SU-DHL-6 (cell line): ENCODE data around the gene PPP6C.
"Not testable (repeated sequence)": the region's sequence is repeated elsewhere in the genome, so short reads cannot be mapped to it uniquely, and the experiment has no call there.

Experiments
- H2AFZ ChIP-seq: fragments of 200-600 bp; sonication (generic); 2 replicates; pipeline ENCODE4 v1.6.1; 2014; ENCODE audit warnings: low read depth, mild to moderate bottlenecking, moderate library complexity, mixed read lengths, antibody characterized with exemption, low read length; ENCODE audit not compliant: severe bottlenecking
- H3F3A ChIP-seq: fragments of 200-600 bp; shearing (Covaris generic); 2 replicates; pipeline ENCODE4 v1.6.0; 2016; ENCODE audit warnings: antibody characterized with exemption, mild to moderate bottlenecking; ENCODE audit not compliant: insufficient read depth
- H3K27ac ChIP-seq: fragments of 200-600 bp; sonication (generic); 2 replicates; pipeline ENCODE4 v1.5.1; 2016; ENCODE audit warnings: low read depth, mild to moderate bottlenecking, low read length, moderate library complexity, mixed read lengths
- H3K27me3 ChIP-seq: fragments of 200-600 bp; sonication (generic), shearing (Covaris generic); 2 replicates; pipeline ENCODE4 v1.6.0; 2014; ENCODE audit warnings: mild to moderate bottlenecking, low read length
- H3K36me3 ChIP-seq: fragments of 200-600 bp; sonication (generic); 2 replicates; pipeline ENCODE4 v1.6.1; 2014; ENCODE audit warnings: mild to moderate bottlenecking, low read length, mixed read lengths
- H3K4me2 ChIP-seq: fragments of 300-600, 200-600 bp; shearing (Covaris generic), sonication (generic); 2 replicates; pipeline ENCODE4 v1.6.0; 2014; ENCODE audit warnings: low read length, low read depth, mild to moderate bottlenecking; ENCODE audit not compliant: poor library complexity, severe bottlenecking
- H3K4me3 ChIP-seq: fragments of 200-600 bp; sonication (generic); 2 replicates; pipeline ENCODE4 v1.5.1; 2014; ENCODE audit warnings: antibody characterized with exemption, low read length, mild to moderate bottlenecking, mixed read lengths; ENCODE audit not compliant: insufficient read depth, poor library complexity, severe bottlenecking
- H3K79me2 ChIP-seq: fragments of 200-600 bp; sonication (generic); 2 replicates; pipeline ENCODE4 v1.6.1; 2014; ENCODE audit warnings: mild to moderate bottlenecking, low read length, moderate library complexity; ENCODE audit not compliant: insufficient read depth
- H3K9ac ChIP-seq: fragments of 200-600 bp; sonication (generic); 2 replicates; pipeline ENCODE4 v1.7.0; 2014; ENCODE audit warnings: mild to moderate bottlenecking, low read length
- H3K9me2 ChIP-seq: fragments of 200-600 bp; sonication (generic); replicated peaks from 2 replicates; pipeline ENCODE4 v1.6.1; 2014; ENCODE audit warnings: low read length; ENCODE audit not compliant: insufficient read depth
- H3K9me3 ChIP-seq: fragments of 200-600 bp; sonication (generic); 2 replicates; pipeline ENCODE4 v1.6.1; 2014; ENCODE audit warnings: low read length, mixed read lengths; ENCODE audit not compliant: insufficient read depth
- H4K20me1 ChIP-seq: fragments of 200-600 bp; sonication (generic); 2 replicates; pipeline ENCODE4 v1.6.1; 2014; ENCODE audit warnings: low read depth, mild to moderate bottlenecking, antibody characterized with exemption, low read length, moderate library complexity, mixed read lengths
- EZH2phosphoT487 ChIP-seq: fragments of 200-600 bp; sonication (generic), shearing (Covaris generic); conservative IDR thresholded peaks from 2 replicates; pipeline ENCODE4 v1.6.1; 2018; ENCODE audit warnings: mild to moderate bottlenecking, antibody characterized with exemption, low read length, moderate library complexity, mixed read lengths
- TF ChIP-seq, protein P1 (sequence below): fragments of 200-600 bp; sonication (generic); IDR thresholded peaks from one replicate; pipeline ENCODE4 v1.5.1; 2017; ENCODE audit warnings: antibody characterized with exemption, mild to moderate bottlenecking, low read length, moderate library complexity; ENCODE audit not compliant: insufficient read depth, poor library complexity, severe bottlenecking

The PPP6C gene

GRCh38 chr9:125119643-125120286 lies 69.8 kb downstream of the PPP6C start:
- H3K9me2 ChIP-seq, result no peaks in the 10 kb centered on the region
- no peak overlapping the region for H3K27ac ChIP-seq
- no peak overlapping the region for H3K4me3 ChIP-seq
- H3K9ac ChIP-seq, result no peak overlapping the region
- H3K36me3 ChIP-seq, result no peaks in the 10 kb centered on the region
- H4K20me1 ChIP-seq, result no peaks in the 10 kb centered on the region
- H3K79me2 ChIP-seq, result peaks cover 14% of the 10 kb centered on the region; the same call in 1 of the 2 replicates
- no peaks in the 10 kb centered on the region for H3K27me3 ChIP-seq
- no peak for TF ChIP-seq EZH2phosphoT487
- TF ChIP-seq, protein P1, sequence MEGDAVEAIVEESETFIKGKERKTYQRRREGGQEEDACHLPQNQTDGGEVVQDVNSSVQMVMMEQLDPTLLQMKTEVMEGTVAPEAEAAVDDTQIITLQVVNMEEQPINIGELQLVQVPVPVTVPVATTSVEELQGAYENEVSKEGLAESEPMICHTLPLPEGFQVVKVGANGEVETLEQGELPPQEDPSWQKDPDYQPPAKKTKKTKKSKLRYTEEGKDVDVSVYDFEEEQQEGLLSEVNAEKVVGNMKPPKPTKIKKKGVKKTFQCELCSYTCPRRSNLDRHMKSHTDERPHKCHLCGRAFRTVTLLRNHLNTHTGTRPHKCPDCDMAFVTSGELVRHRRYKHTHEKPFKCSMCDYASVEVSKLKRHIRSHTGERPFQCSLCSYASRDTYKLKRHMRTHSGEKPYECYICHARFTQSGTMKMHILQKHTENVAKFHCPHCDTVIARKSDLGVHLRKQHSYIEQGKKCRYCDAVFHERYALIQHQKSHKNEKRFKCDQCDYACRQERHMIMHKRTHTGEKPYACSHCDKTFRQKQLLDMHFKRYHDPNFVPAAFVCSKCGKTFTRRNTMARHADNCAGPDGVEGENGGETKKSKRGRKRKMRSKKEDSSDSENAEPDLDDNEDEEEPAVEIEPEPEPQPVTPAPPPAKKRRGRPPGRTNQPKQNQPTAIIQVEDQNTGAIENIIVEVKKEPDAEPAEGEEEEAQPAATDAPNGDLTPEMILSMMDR, result no peak
- H3K4me2 ChIP-seq, result no peak overlapping the region
- no peaks in the 10 kb centered on the region for H3K9me3 ChIP-seq
- H3F3A ChIP-seq, result peaks cover 11% of the 10 kb centered on the region; the same call in 1 of the 2 replicates
- no peak overlapping the region for H2AFZ ChIP-seq

- not testable (repeated sequence) for H3K9me2 ChIP-seq, H3K9me3 ChIP-seq, H3K9ac ChIP-seq, H3K4me3 ChIP-seq, H4K20me1 ChIP-seq, H3K27me3 ChIP-seq, H3K27ac ChIP-seq, H3K36me3 ChIP-seq, H3K79me2 ChIP-seq, H3K4me2 ChIP-seq, H2AFZ ChIP-seq
- H3F3A ChIP-seq, result peaks cover 11% of the 10 kb centered on the region; the same call in 1 of the 2 replicates
Measured at GRCh38 chr9:125118696-125119095, 70.9 kb downstream of the PPP6C start.

- H3K4me3 ChIP-seq, H4K20me1 ChIP-seq, H2AFZ ChIP-seq, H3K9me3 ChIP-seq, H3K27ac ChIP-seq, H3K36me3 ChIP-seq, H3K27me3 ChIP-seq, H3K9ac ChIP-seq, H3K9me2 ChIP-seq, H3K4me2 ChIP-seq: not testable (repeated sequence)
- Histone ChIP-seq H3K79me2 (peaks cover 13% of the 10 kb centered on the region; the same call in 1 of the 2 replicates), H3F3A (peaks cover 11% of the 10 kb centered on the region; the same call in 1 of the 2 replicates)
Measured at GRCh38 chr9:125114503-125114902, 75.1 kb downstream of the PPP6C start.

- no peaks in the 10 kb centered on the region for H3K9me3 ChIP-seq
- no peaks in the 10 kb centered on the region for H3F3A ChIP-seq
- H3K9me2 ChIP-seq, result no peaks in the 10 kb centered on the region
- H3K9ac ChIP-seq, result no peak overlapping the region
- H4K20me1 ChIP-seq, result no peaks in the 10 kb centered on the region
- H3K79me2 ChIP-seq, result peaks cover 13% of the 10 kb centered on the region; the same call in 1 of the 2 replicates
- TF ChIP-seq EZH2phosphoT487, result no peak
- TF ChIP-seq, protein P1, result no peak
- peaks cover 3% of the 10 kb centered on the region; the same call in 1 of the 2 replicates for H3K36me3 ChIP-seq
- no peaks in the 10 kb centered on the region for H3K27me3 ChIP-seq
- no peak overlapping the region for H3K4me3 ChIP-seq
- no peak overlapping the region for H2AFZ ChIP-seq
- no peak overlapping the region for H3K4me2 ChIP-seq
- no peak overlapping the region for H3K27ac ChIP-seq
Measured at GRCh38 chr9:125110464-125110863, 79.1 kb downstream of the PPP6C start.

- H3K79me2 ChIP-seq, result peaks cover 13% of the 10 kb centered on the region; the same call in 1 of the 2 replicates
- not testable (repeated sequence) for H4K20me1 ChIP-seq, H2AFZ ChIP-seq, H3K4me3 ChIP-seq, H3K27me3 ChIP-seq, H3K9me2 ChIP-seq, H3K9ac ChIP-seq, H3F3A ChIP-seq, H3K4me2 ChIP-seq, H3K36me3 ChIP-seq, H3K9me3 ChIP-seq, H3K27ac ChIP-seq
Measured at GRCh38 chr9:125108541-125108940, 81.1 kb downstream of the PPP6C start.
